Measurements from ENCODE around the gene EPC1.
"Not testable (repeated sequence)": the region's sequence is repeated elsewhere in the genome, so short reads cannot be mapped to it uniquely, and the experiment has no call there.

The EPC1 gene

GRCh38 chr10:32371101-32371500 is 24.1 kb upstream of the EPC1 start:
- DNase-seq, result no peak

GRCh38 chr10:32367793-32368453 is 21.0 kb upstream of the EPC1 start:
- DNase-seq, result peak; percentile 74

- DNase-seq, result no peak
Measured at GRCh38 chr10:32366588-32366987, 19.6 kb upstream of the EPC1 start.

GRCh38 chr10:32366111-32366510 is 19.2 kb upstream of the EPC1 start:
- no peak for DNase-seq

- not testable (repeated sequence) for DNase-seq
Measured at GRCh38 chr10:32365404-32365803, 18.4 kb upstream of the EPC1 start.

- no peak for DNase-seq
Measured at GRCh38 chr10:32362571-32362970, 15.6 kb upstream of the EPC1 start.

GRCh38 chr10:32360884-32361283 is 13.9 kb upstream of the EPC1 start:
- DNase-seq, result no peak

- DNase-seq, result no peak
Measured at GRCh38 chr10:32360241-32360640, 13.3 kb upstream of the EPC1 start.

- no peak for DNase-seq
Measured at GRCh38 chr10:32357056-32357735, 10.2 kb upstream of the EPC1 start.

GRCh38 chr10:32354690-32355089 is 7.7 kb upstream of the EPC1 start:
- not testable (repeated sequence) for DNase-seq

GRCh38 chr10:32350811-32351350 is 3.9 kb upstream of the EPC1 start:
- DNase-seq, result no peak

GRCh38 chr10:32349968-32350738 is 3.2 kb upstream of the EPC1 start:
- DNase-seq, result no peak

- DNase-seq, result no peak
Measured at GRCh38 chr10:32349199-32349585, 2.2 kb upstream of the EPC1 start.

GRCh38 chr10:32348297-32349198 is 1.6 kb upstream of the EPC1 start:
- no peak for DNase-seq

GRCh38 chr10:32347363-32348022 is 535 bp upstream of the EPC1 start:
- DNase-seq, result no peak

- peak; percentile 94 for DNase-seq
Measured at GRCh38 chr10:32346134-32346550, 816 bp downstream of the EPC1 start.

GRCh38 chr10:32341596-32341995 is 5.4 kb downstream of the EPC1 start:
- no peak for DNase-seq

- no peak for DNase-seq
Measured at GRCh38 chr10:32340596-32341180, 6.3 kb downstream of the EPC1 start.

GRCh38 chr10:32338262-32338661 is 8.7 kb downstream of the EPC1 start:
- no peak for DNase-seq

GRCh38 chr10:32337350-32337749 is 9.6 kb downstream of the EPC1 start:
- no peak for DNase-seq

GRCh38 chr10:32333849-32334248 is 13.1 kb downstream of the EPC1 start:
- no peak for DNase-seq

All from effector CD4-positive, alpha-beta T cell (primary cell).